Astrocyte of the hippocampus (primary cell): ENCODE data around the gene PTGDS.
A peak's percentile ranks its signal among the peaks of the same experiment; 100 is the strongest.

ENCODE experiments used
- DNase-seq: peaks from one replicate; pipeline ENCODE4 v3.0.0; 2011; ENCODE audit warnings: low read depth, low spot score

PTGDS gene

GRCh38 chr9:136977223-136977622 is at the start of gene PTGDS:
Gene PTGDS (plus strand): TSS chr9:136977504. CDS start chr9:136977579, 75 bp downstream.
- no peak for DNase-seq

DNA sequence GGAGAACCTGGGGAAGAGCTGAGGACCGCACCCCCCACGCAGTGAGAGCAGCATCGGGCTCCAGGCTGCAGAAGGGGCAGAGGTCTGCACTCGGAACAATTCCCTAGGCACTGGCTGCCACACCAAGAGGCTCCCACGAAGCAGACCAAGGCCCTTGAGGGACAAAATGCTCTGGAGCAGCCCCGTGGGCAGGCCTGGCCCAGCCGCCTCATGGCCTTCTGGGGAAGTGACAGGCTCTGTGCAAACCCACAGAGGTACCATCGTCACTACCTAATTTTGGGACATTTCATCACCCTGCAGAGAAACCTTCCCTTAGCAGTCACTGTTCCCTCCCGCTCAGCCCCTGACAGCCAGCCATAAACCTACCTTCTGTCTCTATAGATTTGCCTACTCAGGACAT is 48.7 kb upstream of the PTGDS start:
- no peak for DNase-seq

DNA sequence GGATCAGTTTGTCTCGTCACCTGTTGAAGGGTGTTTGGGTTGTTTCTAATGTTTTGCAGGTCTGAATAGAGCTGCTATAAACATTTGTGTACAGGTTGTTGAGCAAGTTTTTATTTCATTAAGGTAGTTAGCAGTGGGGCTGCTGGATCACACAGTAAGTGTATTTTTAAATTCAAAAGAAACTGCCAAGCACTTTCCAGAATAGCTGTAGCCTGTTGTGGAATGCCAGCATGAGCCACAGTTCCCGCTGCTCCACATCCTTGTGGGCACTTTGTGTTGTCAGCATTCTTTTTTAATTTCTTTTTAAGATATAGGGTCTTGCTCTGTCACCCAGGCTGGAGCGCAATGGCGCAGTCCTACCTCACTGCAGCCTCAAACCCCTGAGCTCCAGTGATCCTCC is 47.3 kb upstream of the PTGDS start:
- no peak for DNase-seq

- no peak for DNase-seq
Measured at GRCh38 chr9:136931611-136932130, 45.6 kb upstream of the PTGDS start.

GRCh38 chr9:136934277-136934676 is 43.0 kb upstream of the PTGDS start:
- DNase-seq, result no peak

DNA sequence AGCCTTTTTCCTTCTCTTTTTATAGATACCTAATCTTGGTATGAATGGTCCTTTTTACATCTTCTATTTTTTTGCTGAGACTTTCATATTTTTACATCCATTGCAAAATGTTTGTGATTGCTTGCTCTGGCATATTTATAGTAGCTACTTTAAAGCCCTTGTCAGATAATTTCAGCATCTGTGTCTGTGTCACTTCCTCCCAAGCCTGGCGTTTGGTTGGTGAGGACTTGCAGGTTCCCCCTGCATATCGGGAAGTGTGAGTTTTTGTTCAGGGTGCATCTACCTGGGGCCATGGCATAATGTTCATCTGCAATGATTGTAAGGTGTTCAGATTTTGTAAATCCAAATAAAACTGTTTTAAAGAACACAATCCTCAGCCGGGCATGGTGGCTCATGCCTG is 41.7 kb upstream of the PTGDS start:
- DNase-seq, result no peak

DNA sequence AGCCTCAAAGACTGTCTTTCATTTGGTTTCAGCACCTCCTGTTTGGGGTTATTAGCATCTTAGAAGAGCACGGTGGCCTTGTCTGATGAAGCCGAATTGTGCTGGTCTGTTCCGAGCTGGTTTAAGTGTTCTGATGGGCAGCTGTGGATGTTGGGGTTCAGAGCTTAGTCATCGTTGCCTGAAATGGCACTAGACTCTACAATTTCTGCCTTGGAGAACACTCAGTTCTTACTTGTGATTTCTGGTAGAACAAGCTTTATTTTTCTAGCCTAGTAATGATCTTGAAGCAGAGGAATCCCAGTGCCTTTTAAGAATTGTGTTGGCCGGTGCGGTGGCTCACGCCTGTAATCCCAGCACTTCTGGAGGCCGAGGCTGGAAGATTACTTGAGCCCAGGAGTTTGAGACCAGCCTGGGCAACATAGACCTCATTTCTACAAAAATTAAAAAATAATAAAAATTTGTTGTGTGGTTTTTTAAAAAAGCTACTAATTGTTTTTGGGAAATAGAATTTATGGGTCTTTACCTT is 40.6 kb upstream of the PTGDS start:
- no peak for DNase-seq

DNA sequence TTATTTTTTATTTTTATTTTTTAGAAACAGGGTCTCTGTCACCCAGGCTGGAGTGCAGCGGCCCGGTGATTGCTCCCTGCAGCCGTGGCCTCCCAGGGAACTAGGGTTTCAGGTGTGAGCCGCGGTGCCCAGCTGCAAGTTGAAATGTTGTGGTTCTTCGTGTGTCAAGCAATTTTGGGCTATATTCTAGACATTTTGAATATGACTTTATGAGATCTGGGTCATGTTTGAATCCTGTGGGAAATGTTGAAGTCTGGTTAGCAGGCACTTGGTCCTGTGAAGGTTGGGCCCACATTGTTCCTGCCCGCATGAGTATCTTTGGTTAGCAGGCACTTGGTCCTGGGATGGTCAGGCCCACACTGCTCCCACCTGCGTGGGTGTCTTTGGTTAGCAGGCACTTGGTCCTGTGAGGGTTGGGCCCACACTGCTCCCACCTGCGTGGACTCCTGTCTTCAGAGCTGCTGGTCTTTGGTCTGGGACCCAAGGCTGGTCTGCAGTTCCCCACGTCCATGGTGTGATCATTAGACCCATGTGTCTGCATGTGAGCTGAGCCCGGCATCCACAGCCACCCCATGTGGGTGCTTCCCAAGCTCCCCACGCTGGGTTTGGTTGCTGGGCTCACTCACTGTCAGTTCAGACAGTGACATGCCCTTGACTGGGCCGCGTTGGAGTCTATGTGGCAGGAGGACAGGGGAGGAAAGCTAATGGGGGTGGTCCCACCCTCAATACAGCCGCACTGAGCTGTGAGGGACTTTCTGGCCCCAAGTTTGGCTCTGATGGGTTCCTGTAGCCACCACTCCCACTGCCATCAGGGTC is 39.9 kb upstream of the PTGDS start:
- DNase-seq, result no peak

DNA sequence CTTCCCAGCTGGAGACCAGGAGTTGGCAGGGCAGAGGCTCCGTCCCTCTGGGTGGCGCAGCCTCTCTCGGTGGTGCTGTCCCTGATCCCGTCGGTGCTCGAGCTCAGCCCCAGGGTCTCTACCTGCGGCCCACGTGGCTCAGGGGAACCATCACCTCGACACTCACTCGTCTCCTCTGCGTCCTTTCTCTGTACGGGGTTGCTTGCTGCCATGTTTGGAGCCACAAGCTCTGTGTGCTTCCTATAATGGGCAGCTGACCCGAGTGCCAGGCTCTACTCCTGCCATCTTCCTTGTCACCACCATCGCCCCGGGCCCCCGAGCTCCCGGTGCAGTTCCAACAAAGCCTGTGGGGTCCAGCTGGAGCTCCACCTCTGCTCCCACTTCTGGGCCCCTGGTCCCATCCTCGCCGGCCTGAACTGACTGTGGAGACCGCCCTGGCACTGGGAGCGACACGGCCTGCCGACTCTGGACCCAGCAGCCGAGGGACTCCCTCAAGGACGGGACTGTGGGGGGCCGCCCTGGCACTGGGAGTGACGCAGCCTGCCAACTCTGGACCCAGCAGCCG is 37.8 kb upstream of the PTGDS start:
- no peak for DNase-seq

DNA sequence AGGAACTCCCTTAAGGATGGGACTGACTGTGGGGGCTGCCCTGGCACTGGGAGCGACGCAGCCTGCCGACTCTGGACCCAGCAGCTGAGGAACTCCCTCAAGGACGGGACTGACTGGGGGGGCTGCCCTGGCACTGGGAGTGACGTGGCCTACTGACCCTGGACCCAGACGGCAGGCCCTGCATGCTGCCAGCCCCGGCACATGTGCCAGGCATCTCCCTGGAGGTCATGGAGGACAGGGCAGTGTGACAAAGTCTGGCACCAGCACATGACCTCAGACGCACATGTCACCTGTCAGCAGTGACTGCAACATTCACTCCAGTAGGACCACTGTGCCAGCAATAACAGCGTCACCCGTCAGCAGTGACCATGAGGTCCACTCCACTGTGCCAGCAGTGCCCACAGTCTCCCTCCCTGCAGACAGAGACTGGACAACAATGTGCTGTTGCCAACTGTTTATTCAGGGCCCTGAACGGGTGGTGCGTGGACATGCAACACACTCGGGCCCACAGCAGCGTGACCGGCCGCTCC is 37.2 kb upstream of the PTGDS start:
- no peak for DNase-seq

DNA sequence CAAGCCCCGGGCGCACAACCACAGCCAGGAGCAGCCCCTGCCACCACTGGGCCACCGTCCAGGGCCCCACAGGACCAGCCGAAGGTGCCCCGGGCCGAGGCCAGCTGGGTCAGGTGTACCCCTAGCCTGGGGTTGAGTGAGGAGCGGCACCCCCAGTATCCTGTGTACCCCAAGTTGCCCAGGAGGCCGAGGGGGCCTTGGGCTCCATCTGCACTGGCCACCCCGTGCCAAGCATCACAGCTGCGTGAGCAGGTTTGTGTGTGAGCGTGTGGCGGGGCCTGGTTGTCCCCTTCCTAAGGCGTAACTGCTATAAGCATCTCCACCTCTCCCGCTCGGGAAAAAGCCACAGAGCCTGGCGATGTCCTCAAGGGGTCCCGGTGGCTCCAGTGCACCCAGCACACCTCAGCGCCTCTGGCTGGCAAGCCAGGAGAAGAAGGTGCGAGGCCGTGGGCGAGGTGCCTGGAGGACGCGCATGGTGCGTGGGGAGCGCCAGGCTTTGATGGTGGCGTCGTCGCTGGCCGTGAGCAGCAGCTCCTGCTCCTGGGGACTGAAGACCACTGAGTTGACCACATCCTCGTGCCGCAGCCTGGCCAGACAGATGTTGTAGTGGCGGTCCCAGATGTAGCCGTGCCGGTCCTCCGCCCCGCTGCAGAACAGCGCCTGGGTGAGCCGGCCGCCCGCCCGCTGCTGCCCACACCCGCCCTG is 36.6 kb upstream of the PTGDS start:
- DNase-seq, result no peak

DNA sequence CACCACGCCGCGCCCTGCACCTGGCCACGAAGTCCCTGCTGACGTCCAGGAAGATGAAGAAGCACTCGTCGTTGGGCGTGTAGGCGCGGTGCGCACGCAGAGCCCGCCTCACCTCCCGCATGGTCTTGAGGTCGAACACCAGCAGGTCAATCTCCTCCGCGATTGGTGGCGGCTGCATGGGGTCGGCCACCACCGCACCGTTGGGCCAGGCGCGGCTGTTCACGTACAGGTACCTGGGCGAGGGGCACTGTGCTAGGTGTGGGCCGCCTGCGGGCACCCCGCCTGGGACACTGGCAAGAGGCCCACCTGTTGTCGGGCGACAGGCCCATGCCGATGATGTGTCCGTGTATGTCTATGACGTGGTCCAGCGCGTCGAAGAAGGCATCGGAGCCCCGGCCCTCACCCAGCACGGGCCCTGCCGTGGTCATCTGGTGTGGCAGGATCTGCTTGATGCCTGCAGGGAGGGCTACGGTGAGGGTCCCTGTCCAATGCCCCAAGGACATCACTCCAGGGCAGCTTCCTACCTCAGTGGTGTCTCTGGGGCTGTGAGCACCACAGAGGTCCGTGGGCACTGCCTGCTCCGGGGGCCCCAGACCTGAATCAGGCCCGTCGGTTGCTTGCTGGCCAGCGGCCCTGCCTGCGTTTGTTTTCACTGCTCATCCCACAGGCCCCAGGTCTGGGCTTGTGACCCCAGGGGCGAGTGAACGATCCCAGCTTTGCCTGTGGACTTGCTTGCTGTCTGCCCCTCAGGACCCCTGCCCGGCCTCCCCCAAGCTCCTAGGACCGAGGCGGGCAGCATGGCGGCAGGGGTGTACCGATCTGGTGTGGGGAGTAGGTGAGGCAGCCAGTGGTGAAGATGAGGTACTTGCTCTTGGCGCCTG is 35.8 kb upstream of the PTGDS start:
- no peak for DNase-seq

DNA sequence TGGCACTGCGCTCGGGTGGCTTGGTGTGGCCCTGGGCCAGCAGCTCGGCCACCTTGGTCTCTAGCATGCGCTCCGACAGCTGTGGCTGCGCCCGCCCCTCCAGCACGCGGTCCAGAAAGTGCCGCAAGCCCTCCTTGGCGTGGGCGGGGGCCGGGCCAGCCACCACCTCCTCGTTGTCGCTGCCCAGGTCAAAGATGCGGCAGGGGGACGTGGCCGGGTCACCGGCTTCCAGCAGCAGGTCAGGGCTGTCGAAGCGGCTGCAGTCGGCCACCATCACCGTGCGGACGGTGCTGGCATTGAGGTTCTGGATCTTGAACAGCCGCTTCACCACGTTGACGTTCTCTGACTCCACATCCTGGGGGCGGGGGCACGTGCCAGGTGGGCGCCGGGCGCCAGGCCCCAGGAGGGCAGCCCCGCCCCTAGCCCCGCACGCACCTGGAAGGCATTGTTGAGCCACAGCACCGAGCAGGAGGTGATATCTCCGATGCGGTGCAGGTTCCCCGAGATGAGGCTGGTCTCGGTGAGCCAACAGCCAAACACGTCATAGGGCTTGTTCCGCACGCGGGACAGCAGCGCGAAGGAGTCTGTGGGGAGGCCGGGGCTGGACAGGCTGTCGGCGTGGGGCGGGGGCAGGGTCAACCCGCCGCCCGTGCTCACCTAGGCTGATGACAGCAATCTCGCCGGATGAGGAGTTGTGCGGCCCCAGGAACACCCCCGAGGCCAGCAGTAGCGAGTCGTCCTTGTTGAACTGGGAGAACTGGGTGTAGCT is 35.0 kb upstream of the PTGDS start:
- no peak for DNase-seq

- DNase-seq, result no peak
Measured at GRCh38 chr9:136942881-136943230, 34.4 kb upstream of the PTGDS start.

- no peak for DNase-seq
Measured at GRCh38 chr9:136943291-136944211, 33.8 kb upstream of the PTGDS start.

DNA sequence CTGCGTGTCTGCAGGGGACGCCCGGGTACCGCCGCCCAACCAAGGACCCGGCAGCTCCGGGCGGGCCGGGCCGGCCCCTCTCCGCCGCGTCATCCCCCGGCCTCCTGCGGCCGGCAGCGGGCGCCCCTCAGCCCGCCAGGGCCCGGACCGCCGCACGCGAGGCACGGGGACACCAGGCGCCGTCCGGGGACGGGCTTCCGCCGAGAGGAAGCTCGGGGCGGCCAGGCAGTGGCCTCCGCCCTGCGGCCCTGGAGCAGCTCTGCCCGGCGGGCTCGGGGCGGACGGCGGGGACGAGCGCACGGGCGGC is 33.1 kb upstream of the PTGDS start:
- peak; percentile 83 for DNase-seq

- peak; percentile 99 for DNase-seq
Measured at GRCh38 chr9:136944519-136945332, 32.6 kb upstream of the PTGDS start, which contains the start of the genes C8G and FBXW5. Gene C8G (plus strand): TSS chr9:136945243. CDS start chr9:136945321, 78 bp downstream. Gene FBXW5 (minus strand): TSS chr9:136944738. CDS start chr9:136944083, 655 bp downstream.
